HG02571 (cell line): ENCODE data around the gene GZMH.
"Not testable (repeated sequence)": the region's sequence is repeated elsewhere in the genome, so short reads cannot be mapped to it uniquely, and the experiment has no call there.

Experiments
- ATAC-seq: cut with Tn5 transposase; IDR thresholded peaks from one replicate; pipeline ENCODE4 v1.9.1; 2021; ENCODE audit warnings: mild to moderate bottlenecking, moderate library complexity; ENCODE audit not compliant: unreplicated experiment

GZMH gene

DNA sequence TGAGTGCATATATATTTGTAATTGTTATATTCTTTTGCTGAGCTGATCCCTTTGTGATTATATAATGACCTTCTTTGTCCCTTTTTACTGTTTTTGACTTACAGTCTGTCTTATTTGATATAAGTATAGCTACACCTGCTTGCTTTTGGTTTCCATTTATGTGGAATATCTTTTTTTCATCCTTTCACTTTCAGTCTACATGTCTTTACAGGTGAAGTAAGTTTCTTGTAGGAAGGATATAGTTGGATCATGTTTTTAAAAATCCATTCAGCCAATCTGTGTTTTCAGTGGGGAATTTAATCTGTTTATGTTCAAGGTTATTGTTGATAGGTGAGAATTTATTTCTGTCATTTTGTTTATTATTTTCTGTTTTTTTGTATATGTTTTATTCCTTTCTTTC, 12.1 kb downstream of the GZMH start:
- ATAC-seq, result no peak

DNA sequence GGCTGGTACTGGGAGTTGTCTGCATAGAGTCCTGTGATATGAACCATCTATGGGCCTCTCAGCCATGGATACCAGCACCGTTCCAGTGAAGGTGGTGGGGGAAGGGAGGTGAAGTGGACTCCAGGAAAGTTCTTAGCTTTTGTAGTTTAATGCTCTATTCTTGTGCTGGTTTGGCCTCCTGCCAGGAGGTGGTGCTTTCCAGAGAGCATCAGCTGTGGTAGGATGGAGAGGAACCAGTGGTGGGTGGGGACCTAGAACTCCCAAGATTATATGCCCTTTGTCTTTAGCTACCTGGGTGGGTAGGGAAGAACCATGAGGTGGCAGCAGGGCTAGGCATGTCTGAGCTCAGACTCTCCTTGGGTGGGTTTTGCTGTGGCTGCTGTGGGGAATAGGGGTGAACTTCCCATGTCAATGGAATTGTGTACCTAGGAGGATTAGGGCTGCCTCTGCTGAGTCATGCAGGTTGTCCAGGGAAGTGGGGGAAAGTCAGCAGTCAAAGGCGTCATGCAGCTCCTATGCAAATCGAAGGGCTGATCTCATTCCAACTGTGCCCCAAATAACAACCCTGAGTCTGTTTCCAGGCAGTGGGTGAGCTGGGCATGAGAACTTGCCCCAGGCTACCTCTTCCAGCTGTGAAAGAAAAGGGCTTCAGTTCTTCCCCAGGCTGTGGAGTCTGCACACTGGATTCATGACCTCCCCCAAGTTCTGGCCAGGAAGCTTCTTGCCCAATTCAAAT, 14.2 kb downstream of the GZMH start:
- ATAC-seq, result no peak

DNA sequence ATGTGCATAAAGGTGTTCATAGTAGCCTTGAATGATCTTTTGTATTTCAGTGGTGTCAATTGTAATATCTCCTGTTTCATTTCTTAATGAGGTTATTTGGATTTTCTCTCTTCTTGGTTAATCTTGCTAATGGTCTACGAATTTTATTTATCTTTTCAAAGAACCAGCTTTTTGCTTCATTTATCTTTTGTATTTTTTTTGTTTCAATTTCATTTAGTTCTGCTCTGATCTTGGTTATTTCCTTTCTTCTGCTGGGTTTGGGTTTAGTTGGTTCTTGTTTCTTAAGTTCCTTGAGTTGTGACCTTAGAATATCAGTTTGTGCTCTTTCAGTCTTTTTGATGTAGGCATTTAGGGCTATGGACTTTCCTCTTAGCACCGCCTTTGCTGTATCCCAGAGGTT, 18.5 kb downstream of the GZMH start:
- not testable (repeated sequence) for ATAC-seq

DNA sequence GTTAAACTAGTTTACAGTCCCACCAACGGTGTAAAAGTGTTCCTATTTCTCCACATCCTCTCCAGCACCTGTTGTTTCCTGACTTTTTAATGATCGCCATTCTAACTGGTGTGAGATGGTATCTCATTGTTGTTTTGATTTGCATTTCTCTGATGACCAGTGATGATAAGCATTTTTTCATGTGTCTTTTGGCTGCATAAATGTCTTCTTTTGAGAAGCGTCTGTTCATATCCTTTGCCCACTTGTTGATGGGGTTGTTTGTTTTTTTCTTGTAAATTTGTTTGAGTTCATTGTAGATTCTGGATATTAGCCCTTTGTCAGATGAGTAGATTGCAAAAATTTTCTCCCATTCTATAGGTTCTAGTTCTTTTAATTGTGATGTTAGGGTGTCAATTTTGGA, 25.1 kb downstream of the GZMH start:
- ATAC-seq, result not testable (repeated sequence)

DNA sequence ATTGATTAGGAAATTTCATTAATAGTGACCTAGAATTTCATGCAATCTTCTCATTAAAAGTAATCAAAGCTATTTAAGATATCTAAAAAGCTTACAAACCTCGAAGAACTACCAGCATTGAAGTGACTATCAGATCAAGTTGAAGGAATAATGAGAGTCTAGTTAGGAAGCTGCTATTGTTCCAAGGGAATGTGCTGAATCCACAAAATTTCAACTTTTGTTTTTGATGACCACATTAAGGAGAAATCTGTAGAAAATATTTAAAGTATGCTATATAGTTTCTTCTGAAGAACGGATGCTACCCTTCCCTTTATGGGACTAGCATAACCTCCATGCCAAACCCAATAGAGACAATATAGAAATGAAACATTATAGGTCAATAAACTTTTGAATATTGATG, 30.9 kb downstream of the GZMH start:
- ATAC-seq, result no peak

DNA sequence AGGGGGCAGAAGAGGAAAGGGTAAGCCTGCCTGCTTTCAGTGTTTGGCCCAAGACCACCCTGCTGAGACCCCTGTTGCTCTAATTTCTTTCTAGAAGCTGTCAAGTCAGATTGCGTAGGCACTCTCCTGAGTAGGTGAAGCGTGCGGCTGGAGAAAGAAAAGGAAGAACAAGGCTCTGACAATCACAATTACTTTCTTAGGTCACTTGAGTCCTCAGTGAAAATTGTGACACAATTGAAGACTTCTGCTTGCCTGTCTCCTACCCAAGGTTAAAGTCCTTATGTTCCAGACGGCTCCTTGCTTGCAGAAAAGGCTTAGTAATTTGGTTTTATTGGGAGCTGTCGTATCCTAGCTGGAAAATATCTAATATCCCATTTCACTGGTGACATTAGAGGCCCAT, 32.7 kb downstream of the GZMH start:
- no peak for ATAC-seq

DNA sequence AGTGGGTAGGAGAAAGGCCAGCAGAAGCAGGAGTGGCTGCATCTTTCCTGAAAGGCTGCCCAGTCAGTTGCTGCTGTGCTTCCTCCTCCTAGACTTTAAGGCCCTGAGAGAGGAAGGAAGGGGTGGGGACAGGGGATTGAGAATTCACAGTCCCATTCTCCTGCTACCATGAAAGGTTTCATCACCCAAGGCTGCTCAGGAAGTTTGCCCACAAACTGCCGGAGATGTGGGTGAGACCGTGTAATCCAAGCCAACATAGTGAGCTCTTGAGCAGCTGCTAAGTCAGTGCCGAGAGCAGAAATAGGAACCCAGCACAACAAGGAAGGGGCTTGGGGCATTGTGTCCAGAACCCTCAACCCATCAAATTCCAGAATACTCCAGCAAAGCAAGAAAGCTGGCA, 33.3 kb downstream of the GZMH start, which contains the start of gene CTSG:
TSS of gene CTSG (minus strand) at position 69 of the 400 bp plus-strand sequence. CDS start at position 42, 27 bp downstream.
- no peak for ATAC-seq

DNA sequence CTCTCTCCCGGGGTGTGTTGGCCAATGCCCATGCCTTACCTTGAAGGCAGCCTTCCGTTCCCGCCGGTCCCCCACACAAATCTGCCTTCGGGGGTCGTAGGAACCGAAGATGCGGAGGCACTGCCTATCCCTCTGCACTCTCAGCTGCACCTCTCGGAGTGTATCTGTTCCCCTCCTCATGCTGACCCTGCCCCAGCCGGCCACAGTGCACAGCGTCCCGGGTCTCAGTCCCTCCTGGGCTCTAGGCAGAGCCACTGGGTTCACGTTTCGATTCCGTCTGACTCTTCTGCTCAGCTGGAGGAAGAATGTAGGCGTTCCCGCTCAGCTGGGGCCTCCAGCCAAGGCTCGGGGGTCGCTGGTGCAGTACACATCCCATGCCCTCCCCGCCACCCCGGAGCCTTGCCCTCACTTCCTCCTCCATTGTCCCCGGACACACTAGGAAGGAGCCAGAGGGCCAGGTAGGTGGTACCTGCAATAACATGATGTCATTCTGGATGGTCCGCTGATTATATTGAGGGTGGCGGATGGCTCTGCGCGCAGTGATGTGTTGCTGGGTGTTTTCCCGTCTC, 35.2 kb downstream of the GZMH start:
- ATAC-seq, result no peak

DNA sequence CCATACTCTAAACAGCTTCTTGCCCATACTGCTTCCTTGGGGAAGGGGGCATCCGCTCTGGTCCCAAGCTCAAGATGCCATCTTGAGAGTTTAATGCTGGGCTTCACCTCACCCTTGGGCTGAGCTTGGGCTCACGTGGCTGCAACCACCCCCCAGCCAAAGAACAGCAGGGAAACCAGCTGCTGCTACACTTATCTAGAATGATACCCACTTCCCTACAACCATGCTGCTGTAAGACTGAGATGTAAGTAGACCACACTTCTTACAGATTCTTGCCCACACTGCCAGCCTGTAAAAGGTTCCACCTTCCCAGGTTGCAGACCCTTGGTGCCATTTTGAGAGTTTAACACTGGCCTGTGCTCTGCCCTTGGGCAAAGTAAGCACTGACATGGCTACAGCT, 43.2 kb downstream of the GZMH start:
- no peak for ATAC-seq

DNA sequence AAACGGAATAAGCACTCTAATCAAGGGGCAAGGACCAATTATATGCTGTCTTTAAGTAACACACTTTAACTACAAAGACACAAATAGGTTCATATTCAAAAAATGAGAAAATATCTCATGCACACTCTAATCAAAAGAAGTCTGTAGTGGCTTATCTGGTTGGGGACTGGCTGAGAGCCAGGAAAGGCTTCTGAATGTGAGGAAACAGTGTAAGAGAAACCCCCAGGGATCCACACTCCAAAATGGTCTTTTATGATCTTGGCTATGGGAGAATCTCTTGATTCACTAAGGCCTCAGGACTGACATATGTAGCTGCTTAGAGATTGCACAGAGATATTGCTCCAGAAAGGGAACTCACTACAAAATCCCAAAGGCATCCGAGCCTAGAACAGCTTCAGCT, 43.7 kb downstream of the GZMH start:
- no peak for ATAC-seq

DNA sequence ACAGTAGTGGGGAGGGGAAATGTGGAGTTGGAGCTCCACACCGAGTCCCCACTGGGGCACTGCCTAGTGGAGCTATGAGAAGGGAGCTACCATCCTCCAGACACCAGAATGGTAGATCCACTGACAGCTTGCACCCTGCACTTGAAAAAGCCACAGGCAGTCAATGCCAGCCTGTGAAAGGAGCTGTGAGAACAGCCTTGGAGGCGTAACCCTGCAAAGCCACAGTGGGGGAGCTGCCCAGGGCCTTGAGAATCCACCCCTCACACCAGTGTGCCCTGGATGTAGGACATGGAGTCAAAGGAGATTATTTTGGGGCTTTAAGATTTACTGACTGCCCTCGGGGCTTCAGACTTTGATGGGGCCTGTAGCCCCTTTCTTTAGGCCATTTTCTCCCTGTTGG, 46.0 kb downstream of the GZMH start:
- ATAC-seq, result no peak

DNA sequence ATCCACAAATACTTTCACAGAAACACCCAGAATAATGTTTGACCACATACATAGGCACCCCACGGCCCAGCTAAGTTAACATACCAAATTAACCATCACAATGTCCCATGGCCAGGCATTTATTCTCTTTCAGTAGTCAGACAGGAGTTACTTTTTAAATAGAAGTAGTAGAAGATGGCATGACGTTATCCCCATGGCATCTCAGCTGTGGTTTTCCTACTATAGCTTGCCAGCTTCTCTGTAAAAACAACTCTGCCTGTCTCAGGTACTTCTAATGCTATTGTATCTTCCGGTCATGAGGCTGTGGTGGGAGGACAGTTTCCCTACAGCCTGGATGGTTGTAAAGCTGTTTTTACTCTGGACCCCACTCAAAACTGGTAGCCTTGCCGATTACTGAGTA, 52.7 kb downstream of the GZMH start:
- ATAC-seq, result no peak
